G401.6 (cell line): ENCODE data around the gene B4GALT6.

Source experiments
- FAIRE-seq: peaks from 2 replicates; lab custom pipeline; 2012; peaks lifted over from hg19 to GRCh38; lab: Jason Lieb, UNC

B4GALT6 gene

DNA sequence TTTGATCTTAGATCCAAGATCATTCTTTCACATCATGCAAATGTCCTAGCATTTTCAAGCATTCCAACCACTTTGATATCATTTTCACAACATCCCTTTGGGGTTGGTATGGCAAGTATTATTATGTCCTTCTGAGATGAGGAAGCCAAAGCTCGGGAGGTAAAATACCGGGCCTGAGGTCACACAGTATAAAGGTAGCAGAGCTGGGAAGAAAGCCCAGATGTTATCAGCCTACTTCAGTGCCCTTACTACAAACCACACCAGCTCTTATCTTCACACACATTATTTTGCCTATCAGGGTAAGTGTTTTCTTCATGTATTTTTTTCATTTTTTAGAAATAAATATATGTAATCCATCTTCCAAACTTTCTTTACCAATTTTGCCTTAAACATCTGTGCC is 4.2 kb upstream of the B4GALT6 start:
- FAIRE-seq, result no peak

DNA sequence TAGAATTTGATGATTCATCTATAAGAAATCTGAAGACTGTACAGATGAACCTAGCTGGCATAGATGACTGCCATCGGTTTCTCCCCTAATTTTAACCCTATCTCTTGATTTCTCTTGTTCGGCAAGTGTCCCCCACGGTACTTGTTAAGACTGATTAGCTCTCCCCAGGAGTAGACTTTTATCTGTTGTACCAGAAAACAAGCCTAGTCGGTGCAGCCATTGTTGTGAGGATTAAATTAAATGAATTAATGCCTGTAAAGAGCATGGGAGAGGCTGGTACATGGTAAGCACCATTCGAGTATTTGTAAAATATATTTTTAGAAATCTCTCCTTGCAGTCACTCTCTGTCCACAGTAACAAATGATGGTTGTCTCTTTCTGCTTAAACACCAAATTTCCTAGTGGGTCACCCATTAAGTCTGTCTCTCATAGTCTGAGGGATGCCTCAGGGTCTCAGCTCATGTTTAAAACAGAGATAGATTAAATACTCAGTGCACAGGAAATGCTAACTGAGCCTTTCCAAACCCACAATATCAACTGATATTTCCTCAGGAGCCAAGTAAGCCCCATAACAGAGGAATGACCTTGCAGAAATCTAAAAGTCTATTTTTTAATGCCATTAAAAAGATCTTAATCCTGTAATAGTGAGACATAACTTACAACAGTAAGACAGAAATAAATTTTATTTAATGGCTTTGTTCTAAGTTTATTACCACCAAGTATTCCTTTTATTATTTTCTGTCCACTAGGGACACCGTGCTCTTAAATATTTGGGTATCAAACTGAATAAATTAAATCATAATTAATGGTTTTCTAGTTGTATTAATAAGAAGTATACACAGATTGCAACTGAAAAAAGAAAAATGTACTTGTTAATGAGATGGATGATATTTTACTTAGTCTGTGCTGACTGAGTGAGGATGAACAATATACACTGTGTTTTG is 2.9 kb upstream of the B4GALT6 start:
- FAIRE-seq, result no peak

DNA sequence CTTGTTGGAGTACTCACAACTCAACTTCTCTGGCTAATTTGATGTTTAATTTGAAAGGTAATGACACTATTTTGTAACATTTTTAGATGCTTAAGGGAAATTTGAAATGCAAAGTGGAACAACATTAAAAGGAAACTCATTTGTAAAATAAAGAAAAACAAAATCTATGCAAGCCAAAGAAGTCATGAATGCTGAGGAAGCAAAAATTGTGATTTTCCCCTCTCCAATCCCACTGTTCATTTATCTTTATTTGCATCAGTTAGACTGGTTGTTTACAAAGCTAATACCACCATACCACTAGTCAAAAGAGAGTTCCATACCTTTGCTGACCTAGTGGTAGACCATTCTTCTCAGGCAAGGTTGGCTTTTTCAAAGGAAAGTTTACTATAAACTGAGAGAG is 2.2 kb upstream of the B4GALT6 start:
- no peak for FAIRE-seq

DNA sequence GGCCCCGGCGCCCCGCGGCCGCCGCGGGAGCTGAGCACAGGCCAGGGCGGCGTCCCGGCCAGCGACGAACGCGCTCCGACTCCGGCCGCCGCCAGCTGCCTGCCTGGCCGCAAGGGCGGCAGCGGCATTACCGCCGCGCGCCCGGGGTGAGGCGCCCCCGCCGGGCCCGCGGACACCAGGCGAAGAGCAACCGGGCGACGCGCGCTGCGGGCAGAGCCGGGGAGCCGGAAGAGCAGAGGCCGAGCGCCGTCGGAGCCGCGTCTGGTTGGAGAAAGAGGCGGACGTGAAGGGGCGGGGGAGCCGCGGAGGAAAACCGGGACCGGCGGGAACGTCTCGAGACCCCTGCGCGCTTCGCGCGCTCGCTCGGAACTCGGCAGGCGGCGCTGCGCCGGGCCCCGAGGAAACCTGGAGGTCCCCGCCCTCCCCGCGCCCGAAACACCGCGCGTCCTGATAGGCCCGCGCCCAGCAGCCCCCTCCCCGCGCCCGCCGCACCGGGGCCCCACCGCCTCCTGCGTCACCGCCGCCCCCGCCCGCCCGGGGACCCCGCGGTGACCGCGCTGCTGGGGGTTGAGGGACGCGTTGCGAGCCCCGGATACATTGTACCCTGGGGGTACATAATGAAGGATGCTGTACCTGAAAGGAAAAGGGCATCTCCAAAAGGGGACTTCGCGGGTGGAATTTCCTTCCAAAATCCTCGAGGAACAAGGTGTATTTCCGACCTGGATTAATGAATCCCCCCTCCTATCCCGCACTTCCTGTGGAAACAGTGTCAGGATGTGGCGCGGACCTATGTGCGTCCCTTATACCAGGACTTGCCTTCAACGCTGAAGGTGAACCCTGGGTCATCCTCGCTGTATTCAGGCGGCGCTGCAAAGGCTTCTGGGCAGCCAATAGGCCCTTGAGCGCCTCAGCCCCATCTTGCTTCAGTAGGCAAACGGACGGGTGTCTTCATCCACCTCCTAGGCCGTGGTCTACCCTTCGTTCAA is 1.0 kb upstream of the B4GALT6 start:
- no peak for FAIRE-seq

DNA sequence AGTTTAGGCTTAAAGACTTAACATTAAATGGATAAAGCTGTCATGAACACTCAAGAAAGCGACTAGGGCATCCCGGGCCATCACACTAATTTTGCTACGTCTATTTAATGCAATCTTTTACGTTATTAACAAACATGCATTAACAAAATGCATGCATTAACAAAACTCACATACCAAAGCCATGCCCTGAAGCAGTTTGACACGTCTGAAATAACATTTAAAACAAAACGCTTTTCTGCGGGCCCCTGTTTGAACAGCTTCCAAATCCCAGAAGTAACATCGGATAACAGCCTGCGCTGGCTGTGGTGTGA is 458 bp downstream of the B4GALT6 start:
- FAIRE-seq, result no peak

DNA sequence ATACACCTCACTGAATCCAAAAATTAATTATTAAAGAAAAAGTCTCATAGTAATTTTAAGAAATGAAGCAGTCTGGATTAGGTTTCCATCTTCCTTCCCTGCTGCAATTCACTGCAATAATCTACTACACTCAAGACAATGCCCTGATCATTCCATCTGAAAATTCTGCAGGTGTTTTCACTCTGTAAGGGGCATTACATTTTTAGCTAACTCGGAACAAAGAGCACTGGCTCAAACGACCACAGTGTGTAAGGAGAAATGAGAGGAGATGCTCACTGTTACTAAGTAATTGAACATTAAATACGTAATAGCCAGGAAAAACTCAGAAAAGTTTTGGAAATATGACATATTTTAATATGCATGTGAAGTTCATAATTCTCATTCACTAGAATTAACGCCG is 1.3 kb downstream of the B4GALT6 start:
- FAIRE-seq, result no peak

DNA sequence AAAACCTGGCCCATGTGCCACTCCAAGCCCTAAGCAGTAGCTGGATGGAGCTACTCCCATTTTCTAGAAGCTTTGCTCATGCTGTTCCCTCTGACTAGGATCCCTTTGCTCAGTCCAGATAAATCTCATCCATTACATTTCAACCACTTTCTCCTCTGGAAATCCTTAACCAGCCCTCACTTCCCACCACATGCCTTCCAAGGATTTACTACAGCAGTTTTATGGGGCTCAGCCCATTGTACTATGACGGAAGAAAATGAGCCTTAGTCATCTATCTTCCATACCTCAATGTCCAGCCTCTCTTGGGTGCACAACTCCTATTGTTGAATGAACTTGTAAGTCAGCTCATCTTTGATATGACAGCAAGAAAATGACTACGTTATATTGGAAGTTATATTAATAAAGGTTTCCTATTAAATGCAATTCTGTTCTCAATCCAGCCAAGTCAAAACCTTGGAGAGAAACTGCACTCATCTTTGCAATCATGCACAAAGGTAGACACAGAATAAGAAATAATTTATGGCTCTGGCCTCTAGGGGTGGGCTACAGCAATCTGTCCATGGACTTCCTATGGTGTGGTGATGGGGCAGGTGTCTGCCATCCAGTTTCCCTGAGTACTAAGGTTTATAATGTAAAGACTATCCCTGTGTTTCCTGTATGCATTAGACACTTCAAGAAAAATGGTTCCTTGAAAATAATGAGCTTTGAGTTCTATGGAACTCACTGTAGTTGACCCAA is 3.4 kb downstream of the B4GALT6 start:
- FAIRE-seq, result no peak

DNA sequence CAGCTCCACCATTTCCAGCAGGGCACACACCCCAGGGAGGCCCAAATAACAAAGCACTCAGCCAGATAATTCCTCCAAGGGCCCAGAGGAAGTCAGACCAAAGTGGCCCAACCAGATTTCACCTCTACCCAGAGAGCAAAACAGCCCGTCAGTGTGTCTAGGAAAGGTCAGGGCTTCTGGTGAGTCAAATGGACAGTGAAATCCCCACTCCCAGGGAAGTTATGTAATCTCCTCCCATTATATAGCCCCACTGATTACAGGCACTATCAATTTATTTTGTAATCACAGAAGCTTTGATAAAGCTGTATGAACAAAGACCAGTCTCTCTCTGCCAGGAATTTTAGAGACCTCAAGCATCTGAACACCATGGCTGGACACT is 4.0 kb downstream of the B4GALT6 start:
- no peak for FAIRE-seq

DNA sequence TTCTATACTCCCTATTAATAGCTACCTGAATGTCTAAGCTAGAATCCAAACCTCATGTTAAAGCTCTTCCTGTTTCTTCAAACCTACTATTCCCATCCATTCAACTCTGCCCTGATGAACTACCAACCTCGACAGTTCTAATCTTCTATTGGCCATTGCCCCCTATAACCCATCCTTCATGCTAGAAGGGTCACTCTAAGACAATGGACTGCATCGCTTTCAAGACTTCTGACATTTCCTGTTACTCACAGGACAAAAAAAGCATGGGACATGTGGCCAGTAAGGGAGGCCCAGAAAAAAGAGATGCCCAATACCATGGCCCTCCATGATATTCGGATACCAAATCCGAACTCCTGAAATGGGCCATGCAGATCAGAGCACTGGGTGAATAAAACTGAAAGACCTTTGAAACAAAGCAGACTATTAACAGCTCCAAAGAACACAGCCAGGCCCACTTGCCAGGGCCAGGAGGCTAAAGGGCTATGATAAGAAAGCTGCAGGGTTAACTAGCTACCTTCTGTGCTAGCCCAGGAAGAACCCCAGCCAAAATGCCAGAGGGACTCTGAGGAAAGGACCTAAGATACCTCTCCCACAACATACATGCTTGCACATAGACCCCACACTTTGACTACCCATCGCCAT is 4.5 kb downstream of the B4GALT6 start:
- no peak for FAIRE-seq

DNA sequence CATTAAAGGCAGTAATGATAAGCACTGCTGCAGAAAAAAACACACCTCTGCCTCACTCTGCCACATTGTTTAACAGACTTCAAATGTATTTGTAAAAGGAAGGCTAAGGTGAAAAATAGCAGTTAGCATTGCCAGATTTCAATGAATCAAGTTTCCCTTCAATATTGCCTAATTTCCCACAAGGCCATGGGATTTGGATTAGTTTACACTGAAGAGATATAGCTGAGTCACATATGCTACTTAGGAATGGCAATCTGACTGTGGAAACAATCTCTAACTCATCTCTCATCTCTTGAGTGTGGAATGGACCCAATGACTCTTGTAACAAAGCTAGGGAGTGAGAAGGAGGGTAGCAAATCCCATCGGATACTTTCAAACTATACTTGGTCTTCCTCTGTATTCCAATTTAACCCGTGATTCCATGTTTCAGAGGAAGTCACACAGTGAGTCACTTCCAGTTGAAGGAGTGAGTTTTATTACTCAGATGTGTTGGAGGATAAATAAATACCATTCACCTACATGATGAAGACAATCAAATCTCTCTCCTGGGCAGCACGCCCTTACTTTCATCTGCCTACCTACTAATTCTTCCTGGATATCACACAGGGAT is 5.1 kb downstream of the B4GALT6 start:
- no peak for FAIRE-seq

DNA sequence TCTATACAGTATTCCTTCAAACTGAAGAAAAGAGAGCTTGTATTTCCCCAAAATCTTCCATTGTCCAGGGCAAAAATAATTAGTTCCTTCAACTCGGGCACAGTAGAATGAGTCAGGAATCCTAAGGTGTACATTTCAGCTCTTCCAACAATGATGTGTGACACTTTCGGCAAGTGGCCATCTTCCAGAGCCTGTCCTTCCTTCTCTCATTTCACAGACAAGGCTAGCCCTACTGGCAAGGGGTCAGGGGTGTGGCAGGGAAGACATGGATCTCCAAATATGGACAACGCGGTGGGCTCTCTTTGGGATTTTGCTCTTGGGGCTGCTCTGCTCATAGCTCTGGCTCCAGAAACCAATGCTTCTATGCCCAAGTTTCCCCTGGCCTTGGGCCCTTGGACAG is 6.0 kb downstream of the B4GALT6 start:
- no peak for FAIRE-seq

DNA sequence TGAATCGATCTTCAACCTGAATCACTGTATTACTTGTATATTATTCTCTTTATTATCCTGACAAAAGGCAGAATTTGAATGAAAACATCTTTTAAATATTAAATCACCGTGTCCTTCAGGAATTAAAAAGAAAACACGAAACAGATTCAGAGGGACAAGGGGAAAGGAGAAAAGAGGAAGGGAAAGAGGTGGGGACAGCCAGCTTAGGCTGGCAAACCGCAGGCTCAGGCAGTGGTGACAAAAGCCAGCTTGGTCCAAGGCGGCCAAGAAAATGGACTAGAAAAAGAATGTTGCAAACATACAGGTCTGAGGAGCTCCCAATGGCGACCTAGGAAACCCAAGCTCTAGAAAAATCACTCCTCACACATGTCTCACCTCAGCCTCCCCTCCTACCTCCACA is 6.8 kb downstream of the B4GALT6 start:
- FAIRE-seq, result no peak

DNA sequence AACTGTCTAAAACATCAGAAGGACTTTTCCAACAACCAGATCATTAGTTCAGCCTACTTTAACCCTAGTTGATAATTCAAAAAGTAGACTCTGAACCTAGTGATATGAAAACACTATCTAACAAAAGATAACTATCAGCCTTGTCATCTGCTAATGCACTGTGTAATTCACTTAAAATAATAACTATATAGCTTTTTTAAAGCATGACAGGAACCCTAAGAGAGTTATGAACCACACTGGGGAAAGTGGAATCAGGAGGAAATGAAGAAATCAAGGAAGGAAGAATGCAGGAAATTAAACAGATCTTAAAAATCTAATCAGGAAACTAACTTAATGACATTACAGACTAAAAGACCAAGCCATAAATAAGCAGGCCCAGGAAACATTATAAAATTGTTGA is 9.0 kb downstream of the B4GALT6 start:
- FAIRE-seq, result no peak

DNA sequence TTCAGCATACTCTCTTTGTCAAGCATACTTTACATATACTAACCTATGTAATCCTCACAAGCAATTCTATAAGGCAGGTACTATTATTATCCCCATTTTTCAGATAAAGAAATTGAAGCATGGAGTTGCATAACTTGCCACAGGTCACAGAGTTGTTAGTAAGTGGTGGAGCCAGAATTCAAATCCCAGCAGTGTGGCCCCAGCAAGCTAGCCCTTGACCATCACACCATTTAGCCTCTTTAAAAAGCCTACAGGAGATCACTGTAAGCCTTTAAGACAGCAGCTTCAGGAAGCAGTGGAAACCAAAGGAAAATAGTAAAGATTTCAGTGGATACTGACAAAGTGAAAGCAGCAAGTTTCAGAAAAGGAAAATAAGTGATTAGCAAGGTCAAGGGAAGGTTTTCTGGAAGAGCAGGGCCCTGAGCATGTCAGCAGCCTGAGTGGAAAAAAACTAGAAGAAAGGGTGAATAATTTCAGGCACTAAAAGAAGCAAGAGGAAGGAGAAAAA is 11.7 kb downstream of the B4GALT6 start:
- no peak for FAIRE-seq

DNA sequence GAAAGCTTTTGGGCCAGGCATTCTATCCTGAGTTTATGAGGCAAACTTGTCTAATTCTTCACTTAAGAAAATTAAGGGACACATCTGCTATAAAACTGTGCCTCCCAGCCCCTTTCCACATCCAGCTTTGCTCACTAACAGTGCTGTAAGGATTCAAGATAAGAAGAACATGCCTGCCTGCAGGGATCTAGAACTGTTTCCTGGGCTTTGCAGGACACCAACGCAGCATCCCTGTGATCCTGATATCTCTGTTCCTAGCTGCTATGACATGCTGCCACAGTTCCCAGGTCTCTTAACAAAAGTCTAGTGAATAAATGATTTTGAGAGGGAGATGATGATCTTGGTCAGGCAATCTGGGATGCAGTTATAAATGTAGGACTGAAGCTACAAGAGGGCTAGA is 12.4 kb downstream of the B4GALT6 start:
- no peak for FAIRE-seq

DNA sequence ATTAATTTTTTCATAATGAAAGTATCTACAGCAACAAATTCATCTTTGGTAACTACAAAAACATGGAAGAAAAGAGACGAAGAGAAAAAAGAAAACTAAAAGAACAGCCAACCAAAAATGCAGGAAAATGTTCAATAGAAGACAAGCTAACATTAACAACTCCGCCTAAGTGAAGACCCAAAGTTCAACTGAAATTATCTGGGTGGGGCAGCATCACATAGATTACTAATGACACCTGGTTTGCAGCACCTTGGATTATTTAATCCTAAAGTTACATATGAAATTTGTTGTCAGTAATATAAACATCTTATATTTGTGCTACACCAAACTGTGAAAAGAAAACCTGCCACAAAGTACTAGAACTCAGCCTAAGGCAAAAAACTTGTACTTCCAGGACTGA is 14.8 kb downstream of the B4GALT6 start:
- FAIRE-seq, result no peak

DNA sequence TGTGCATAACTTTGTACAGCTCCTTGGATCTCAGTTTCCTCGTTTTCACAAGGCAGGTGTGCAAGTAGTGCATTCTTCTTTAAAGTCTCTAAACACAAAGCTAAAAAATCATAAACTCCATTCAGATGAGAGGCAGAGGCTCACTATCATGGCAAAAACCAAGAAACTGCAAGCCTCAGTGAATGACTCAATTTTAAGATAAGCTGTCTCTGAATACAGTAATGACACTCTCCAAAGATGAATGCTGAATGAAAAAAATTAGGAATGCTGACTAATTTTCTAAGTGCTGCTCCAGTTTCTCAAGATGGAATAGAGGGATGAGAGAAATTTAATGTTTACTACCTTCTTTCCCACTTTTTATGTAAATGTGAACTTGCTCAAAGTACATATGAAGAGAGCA is 17.2 kb downstream of the B4GALT6 start:
- FAIRE-seq, result no peak

DNA sequence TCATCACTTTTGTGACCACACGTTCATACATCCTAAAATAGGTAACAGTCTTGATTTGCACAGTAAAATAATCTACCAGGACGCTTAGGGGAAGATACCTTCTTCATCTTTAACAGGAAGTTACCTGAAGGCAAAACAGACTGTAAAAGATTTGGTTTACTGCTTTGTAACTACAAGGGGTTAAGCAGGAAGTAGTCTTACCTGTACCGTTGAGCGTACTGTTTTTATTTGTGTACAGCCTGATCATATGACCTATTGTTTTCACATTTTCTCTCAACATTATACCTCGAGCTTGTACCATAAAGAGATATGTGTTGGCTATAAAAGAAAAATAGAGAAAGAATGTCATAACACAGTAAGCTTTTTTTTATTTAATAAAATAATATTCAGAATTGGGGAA is 18.3 kb downstream of the B4GALT6 start:
- no peak for FAIRE-seq

DNA sequence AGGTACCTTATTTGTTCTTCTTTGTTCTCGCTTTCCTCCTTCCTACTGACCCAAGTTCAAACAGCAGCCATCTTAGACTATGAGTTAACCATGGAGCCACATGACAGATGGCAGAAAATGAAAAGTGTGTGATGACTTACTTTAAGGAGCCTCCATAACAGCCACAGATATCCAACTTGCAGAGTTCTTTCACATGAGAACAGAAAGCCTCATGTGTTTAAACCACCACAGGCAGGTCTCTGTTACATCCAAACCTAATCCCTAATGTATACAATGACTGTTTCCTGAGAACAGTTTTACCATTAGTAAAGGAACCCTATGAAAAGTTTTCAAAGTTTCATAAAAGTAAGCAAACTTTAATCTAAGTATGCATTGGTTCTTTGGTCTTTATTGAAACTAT is 20.3 kb downstream of the B4GALT6 start:
- no peak for FAIRE-seq

DNA sequence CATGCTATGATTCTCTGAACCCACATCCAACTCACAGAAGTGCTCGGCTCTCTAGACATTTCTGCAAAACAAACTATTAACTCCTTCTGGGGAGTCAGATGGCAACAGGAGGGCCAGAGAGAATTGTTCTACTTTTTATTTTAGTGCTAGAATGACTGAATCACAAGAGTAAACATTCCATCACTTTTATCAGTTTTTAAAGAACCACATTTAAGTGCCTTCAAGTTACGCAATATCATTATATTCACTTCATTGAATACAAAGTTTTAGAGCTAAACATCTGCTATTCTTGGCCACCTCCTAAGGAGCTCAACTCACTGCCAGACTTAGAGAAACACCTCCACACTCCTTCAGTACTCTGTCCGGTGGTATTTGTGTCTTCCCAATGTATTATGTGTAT is 22.4 kb downstream of the B4GALT6 start:
- FAIRE-seq, result no peak

DNA sequence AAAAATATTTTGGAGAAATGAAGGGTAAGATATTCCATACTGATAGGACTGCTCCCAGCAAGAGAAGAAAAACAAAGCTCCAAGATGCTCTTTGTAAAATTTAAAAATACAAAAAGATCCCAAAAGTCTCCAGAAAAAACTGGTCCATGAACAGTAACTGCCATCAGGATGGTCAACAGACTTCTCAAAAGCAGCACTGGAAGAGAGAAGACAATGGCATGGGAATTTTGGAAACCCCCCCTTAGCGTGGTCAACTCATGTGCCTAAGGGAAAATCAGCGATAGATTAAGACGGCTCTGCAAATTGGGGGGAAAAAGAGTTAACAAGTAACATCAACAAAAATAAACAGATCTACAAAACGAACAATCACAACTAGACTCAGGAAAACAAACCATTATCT is 23.6 kb downstream of the B4GALT6 start:
- FAIRE-seq, result no peak
